Lower leg skin (tissue), 3 donors: ENCODE data around the gene CABCOCO1.
"Not testable (repeated sequence)": the region's sequence is repeated elsewhere in the genome, so short reads cannot be mapped to it uniquely, and the experiment has no call there.

Experiments
- POLR2A ChIP-seq, 2 donors: fragments of 450-650 bp; IDR thresholded peaks; one replicate each; pipeline ENCODE4 v1.6.1; 2016 to 2017; ENCODE audit warnings: antibody characterized with exemption in 2 of 2, mild to moderate bottlenecking in 1 of 2, moderate library complexity in 1 of 2
- TF ChIP-seq, protein P1 (sequence below), 3 donors: fragments of 450-650 bp; IDR thresholded peaks; one replicate each; pipeline ENCODE4 v1.5.1; 2016; ENCODE audit warnings: antibody characterized with exemption in 3 of 3, mild to moderate bottlenecking in 3 of 3, moderate library complexity in 2 of 3

DNA sequence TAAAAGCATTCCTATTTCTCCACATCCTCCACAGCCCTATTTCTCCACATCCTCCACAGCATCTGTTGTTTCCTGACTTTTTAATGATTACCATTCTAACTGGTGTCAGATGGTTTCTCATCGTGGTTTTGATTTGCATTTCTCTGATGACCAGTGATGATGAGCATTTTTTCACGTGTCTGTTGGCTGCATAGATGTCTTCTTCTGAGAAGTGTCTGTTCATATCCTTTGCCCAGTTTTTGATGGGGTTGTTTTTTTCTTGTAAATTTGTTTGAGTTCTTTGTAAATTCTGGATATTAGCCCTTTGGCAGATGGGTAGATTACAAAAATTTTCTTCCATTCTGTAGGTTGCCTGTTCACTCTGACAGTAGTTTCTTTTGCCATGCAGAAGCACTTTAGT lies 49.4 kb downstream of the CABCOCO1 start:
- TF ChIP-seq, protein P1, sequence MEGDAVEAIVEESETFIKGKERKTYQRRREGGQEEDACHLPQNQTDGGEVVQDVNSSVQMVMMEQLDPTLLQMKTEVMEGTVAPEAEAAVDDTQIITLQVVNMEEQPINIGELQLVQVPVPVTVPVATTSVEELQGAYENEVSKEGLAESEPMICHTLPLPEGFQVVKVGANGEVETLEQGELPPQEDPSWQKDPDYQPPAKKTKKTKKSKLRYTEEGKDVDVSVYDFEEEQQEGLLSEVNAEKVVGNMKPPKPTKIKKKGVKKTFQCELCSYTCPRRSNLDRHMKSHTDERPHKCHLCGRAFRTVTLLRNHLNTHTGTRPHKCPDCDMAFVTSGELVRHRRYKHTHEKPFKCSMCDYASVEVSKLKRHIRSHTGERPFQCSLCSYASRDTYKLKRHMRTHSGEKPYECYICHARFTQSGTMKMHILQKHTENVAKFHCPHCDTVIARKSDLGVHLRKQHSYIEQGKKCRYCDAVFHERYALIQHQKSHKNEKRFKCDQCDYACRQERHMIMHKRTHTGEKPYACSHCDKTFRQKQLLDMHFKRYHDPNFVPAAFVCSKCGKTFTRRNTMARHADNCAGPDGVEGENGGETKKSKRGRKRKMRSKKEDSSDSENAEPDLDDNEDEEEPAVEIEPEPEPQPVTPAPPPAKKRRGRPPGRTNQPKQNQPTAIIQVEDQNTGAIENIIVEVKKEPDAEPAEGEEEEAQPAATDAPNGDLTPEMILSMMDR (IDR thresholded peaks at IDR 0.05) = not testable (repeated sequence)
- TF ChIP-seq POLR2A (IDR thresholded peaks at IDR 0.05) = not testable (repeated sequence)
